ENCODE data around the gene LYST.

The LYST gene

GRCh38 chr1:235749755-235750300 lies 116.9 kb downstream of the LYST start:
- no peak for DNase-seq

- no peak for DNase-seq
Measured at GRCh38 chr1:235748747-235749146, 118.0 kb downstream of the LYST start.

- no peak for DNase-seq
Measured at GRCh38 chr1:235746245-235746644, 120.5 kb downstream of the LYST start.

- no peak for DNase-seq
Measured at GRCh38 chr1:235745503-235746136, 121.1 kb downstream of the LYST start.

- DNase-seq = no peak
Measured at GRCh38 chr1:235742914-235743599, 123.6 kb downstream of the LYST start.

- no peak for DNase-seq
Measured at GRCh38 chr1:235741294-235741693, 125.4 kb downstream of the LYST start.

- DNase-seq = no peak
Measured at GRCh38 chr1:235739631-235740030, 127.1 kb downstream of the LYST start.

GRCh38 chr1:235739124-235739523 lies 127.6 kb downstream of the LYST start:
- DNase-seq = no peak

- DNase-seq = no peak
Measured at GRCh38 chr1:235737751-235738150, 129.0 kb downstream of the LYST start.

GRCh38 chr1:235736263-235736662 lies 130.4 kb downstream of the LYST start:
- DNase-seq = no peak

- no peak for DNase-seq
Measured at GRCh38 chr1:235735621-235736020, 131.1 kb downstream of the LYST start.

GRCh38 chr1:235734335-235734734 lies 132.4 kb downstream of the LYST start:
- no peak for DNase-seq

- DNase-seq = no peak
Measured at GRCh38 chr1:235730007-235730406, 136.7 kb downstream of the LYST start.

- DNase-seq = no peak
Measured at GRCh38 chr1:235726557-235726956, 140.1 kb downstream of the LYST start.

GRCh38 chr1:235725434-235725833 lies 141.3 kb downstream of the LYST start:
- DNase-seq = no peak

- no peak for DNase-seq
Measured at GRCh38 chr1:235724730-235725129, 142.0 kb downstream of the LYST start.

- DNase-seq = no peak
Measured at GRCh38 chr1:235722858-235723257, 143.8 kb downstream of the LYST start.

GRCh38 chr1:235721982-235722381 lies 144.7 kb downstream of the LYST start:
- no peak for DNase-seq

GRCh38 chr1:235720544-235720943 lies 146.2 kb downstream of the LYST start:
- DNase-seq = no peak

GRCh38 chr1:235714205-235714897 lies 152.4 kb downstream of the LYST start:
- no peak for DNase-seq

GRCh38 chr1:235712812-235713211 lies 153.9 kb downstream of the LYST start:
- no peak for DNase-seq

GRCh38 chr1:235710687-235711086 lies 156.0 kb downstream of the LYST start:
- no peak for DNase-seq

- no peak for DNase-seq
Measured at GRCh38 chr1:235709018-235709417, 157.7 kb downstream of the LYST start.

GRCh38 chr1:235708390-235708962 lies 158.2 kb downstream of the LYST start:
- DNase-seq = no peak
